ENCODE measurements around the gene FMO5.

DNA sequence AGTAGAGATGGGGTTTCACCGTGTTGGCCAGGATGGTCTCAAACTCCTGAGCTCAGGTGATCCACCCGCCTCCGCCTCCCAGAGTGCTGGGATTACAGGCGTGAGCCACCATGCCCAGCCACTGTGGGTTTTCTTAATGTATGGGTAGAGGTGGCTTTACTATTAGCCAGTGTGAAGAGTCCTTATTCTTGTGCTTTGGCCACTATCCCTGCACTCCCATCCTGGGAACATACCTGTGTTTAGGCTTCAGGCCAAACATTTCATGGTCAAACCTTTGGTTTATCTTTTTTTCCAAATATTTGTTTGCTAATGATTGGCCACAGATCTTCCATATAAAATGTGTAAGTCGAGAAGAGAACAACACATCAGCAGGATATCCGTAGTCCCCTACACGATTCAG is 16.5 kb downstream of the FMO5 start:
- TF ChIP-seq, protein P1, sequence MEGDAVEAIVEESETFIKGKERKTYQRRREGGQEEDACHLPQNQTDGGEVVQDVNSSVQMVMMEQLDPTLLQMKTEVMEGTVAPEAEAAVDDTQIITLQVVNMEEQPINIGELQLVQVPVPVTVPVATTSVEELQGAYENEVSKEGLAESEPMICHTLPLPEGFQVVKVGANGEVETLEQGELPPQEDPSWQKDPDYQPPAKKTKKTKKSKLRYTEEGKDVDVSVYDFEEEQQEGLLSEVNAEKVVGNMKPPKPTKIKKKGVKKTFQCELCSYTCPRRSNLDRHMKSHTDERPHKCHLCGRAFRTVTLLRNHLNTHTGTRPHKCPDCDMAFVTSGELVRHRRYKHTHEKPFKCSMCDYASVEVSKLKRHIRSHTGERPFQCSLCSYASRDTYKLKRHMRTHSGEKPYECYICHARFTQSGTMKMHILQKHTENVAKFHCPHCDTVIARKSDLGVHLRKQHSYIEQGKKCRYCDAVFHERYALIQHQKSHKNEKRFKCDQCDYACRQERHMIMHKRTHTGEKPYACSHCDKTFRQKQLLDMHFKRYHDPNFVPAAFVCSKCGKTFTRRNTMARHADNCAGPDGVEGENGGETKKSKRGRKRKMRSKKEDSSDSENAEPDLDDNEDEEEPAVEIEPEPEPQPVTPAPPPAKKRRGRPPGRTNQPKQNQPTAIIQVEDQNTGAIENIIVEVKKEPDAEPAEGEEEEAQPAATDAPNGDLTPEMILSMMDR (IDR thresholded peaks at IDR 0.05), result no peak
- TF ChIP-seq EZH2 (IDR thresholded peaks at IDR 0.05) (no peak), EZH2phosphoT487 (IDR thresholded peaks at IDR 0.05) (no peak)

All from neural progenitor cell (in vitro differentiated cells).